ENCODE results near the gene QSOX2. TPM values are rescaled to one million over a fixed set of nuclear protein-coding genes. Genes with fewer than 3 reads are reported as not detected.

The QSOX2 gene
- total RNA-seq, 2 experiments from 2014 or later = 50.0 to 57.5 TPM

DNA sequence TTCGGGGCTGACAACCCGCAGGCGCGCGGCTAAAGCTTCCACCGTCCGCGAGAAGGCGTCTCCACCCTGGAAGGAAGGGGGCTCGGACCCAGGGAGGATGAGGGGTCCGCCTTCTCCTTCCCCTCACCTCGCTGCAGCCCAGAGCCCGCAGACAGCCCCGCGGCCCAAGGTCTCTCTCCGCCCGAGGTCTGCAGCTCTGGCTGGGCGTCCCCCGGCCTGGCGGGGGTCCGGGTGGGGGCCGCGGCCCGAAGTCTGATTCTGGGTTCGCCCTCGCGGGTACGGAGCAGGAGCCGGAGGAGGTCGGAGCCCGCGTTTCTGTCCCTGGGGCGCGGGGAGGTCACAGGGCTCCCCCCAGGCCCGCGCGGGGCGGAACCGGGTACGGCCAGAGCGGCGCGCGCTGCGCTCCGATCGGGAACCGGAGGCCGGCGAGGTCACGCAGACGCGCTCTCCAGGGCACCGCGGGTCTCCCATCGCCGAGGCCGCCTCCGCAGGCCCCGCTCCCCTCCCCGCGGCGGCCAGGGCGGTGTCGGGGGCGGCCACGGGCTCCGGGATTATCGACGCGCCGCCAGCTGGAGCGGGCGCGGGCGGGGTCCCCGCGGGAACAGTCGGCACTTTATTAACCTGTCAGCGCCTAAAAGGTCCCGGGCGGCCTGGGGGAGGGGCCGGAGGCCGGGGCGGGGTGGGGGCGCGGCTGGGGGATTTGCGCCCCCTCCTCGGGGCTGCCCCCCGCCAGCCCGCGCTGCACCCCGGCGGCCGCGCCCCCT is 52.3 kb downstream of the QSOX2 start:
- no peaks in the 10 kb centered on the region for H3K9me3 ChIP-seq (ENCODE audit: low read length)
- H3K36me3 ChIP-seq (ENCODE audit: insufficient read depth, low read length) = no peaks in the 10 kb centered on the region
- H3K4me3 ChIP-seq (ENCODE audit: low read depth, low read length, poor library complexity, severe bottlenecking) = no peak overlapping the region
- no peak for TF ChIP-seq EZH2phosphoT487 (IDR thresholded peaks at IDR 0.05; ENCODE audit: borderline replicate concordance, low read depth, low read length)
- TF ChIP-seq, protein P1, sequence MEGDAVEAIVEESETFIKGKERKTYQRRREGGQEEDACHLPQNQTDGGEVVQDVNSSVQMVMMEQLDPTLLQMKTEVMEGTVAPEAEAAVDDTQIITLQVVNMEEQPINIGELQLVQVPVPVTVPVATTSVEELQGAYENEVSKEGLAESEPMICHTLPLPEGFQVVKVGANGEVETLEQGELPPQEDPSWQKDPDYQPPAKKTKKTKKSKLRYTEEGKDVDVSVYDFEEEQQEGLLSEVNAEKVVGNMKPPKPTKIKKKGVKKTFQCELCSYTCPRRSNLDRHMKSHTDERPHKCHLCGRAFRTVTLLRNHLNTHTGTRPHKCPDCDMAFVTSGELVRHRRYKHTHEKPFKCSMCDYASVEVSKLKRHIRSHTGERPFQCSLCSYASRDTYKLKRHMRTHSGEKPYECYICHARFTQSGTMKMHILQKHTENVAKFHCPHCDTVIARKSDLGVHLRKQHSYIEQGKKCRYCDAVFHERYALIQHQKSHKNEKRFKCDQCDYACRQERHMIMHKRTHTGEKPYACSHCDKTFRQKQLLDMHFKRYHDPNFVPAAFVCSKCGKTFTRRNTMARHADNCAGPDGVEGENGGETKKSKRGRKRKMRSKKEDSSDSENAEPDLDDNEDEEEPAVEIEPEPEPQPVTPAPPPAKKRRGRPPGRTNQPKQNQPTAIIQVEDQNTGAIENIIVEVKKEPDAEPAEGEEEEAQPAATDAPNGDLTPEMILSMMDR (conservative IDR thresholded peaks at IDR 0.05; ENCODE audit: low read length) = no peak
- no peak for DNase-seq (ENCODE audit: low spot score)
- no peak overlapping the region for H2AFZ ChIP-seq (ENCODE audit: low read length)
- no TSS peak for BruUV-seq (replicated peaks)
- intact Hi-C loops (cut with micrococcal nuclease; ENCODE audit: unreplicated experiment) = no loop called here
- CTCF ChIA-PET (ENCODE audit: unreplicated experiment) = no interaction called here
- peaks cover 19% of the 10 kb centered on the region for H3K4me1 ChIP-seq (ENCODE audit: insufficient read depth, low read length, poor library complexity, severe bottlenecking)
- no peaks in the 10 kb centered on the region for H3K79me2 ChIP-seq (ENCODE audit: insufficient read depth, low read depth, low read length)
- H4K20me1 ChIP-seq (ENCODE audit: insufficient read depth, low read length) = no peaks in the 10 kb centered on the region
- H3K4me2 ChIP-seq (ENCODE audit: low read length) = no peak overlapping the region
- H3K27ac ChIP-seq (ENCODE audit: low read depth, low read length, poor library complexity, severe bottlenecking) = no peak overlapping the region
- no peaks in the 10 kb centered on the region for H3K9me2 ChIP-seq (ENCODE audit: insufficient read depth, low read length)
- POLR2A ChIA-PET = no interaction called here

DNA sequence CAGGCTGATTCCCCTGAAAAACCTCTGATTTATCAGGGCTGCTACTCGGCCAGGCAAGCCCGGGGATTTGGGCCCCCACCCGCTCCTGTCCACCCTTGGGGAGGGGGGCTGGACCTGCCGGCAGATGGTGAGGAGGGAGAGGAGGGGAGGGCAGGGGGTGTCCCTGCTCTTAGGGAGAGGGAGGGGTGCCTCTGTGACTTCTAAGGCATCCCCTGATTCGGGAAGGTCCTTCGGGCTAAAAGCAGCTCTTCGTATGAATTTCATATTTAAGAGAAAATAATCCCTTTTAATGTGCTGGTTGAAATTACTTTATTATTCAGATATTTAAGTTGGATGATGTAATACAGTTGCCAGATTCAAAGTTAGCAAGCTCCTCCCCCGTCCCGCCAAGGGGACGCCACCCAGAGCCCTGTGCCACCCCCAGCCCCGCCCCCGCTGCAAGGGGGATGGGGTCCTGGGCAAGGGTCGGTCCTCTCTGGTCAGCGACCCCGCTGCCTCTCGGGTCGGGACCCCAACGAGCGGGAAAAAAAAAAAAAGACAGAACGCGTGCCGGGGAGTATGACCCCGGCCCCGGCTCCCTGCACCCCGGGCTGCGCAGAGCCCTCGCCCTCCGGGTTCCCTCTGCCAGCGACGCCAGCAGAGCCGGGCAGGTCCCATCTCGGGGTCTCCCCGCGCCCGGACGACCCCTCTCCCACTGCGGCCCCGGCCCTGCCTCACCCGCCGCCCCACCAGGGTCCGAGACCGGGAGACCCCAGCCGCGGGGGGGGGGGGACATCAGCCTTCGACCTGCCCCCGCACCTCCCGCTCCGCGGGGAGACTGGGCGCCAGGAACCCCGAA is 53.1 kb downstream of the QSOX2 start:
- ChIA-PET CTCF (ENCODE audit: unreplicated experiment) (no interaction called here), POLR2A (no interaction called here)
- no TSS peak for BruUV-seq (replicated peaks)
- H3K4me1 ChIP-seq (ENCODE audit: insufficient read depth, low read length, poor library complexity, severe bottlenecking) = peaks cover 19% of the 10 kb centered on the region
- no peaks in the 10 kb centered on the region for H4K20me1 ChIP-seq (ENCODE audit: insufficient read depth, low read length)
- H3K79me2 ChIP-seq (ENCODE audit: insufficient read depth, low read depth, low read length) = no peaks in the 10 kb centered on the region
- H3K9me3 ChIP-seq (ENCODE audit: low read length) = no peaks in the 10 kb centered on the region
- no peak overlapping the region for H3K4me3 ChIP-seq (ENCODE audit: low read depth, low read length, poor library complexity, severe bottlenecking)
- DNase-seq (ENCODE audit: low spot score) = no peak
- no peaks in the 10 kb centered on the region for H3K36me3 ChIP-seq (ENCODE audit: insufficient read depth, low read length)
- H2AFZ ChIP-seq (ENCODE audit: low read length) = no peak overlapping the region
- intact Hi-C loops (cut with micrococcal nuclease; ENCODE audit: unreplicated experiment) = no loop called here
- no peak overlapping the region for H3K4me2 ChIP-seq (ENCODE audit: low read length)
- TF ChIP-seq, protein P1 (conservative IDR thresholded peaks at IDR 0.05; ENCODE audit: low read length) = no peak
- TF ChIP-seq EZH2phosphoT487 (IDR thresholded peaks at IDR 0.05; ENCODE audit: borderline replicate concordance, low read depth, low read length) = no peak
- H3K9me2 ChIP-seq (ENCODE audit: insufficient read depth, low read length) = no peaks in the 10 kb centered on the region
- no peak overlapping the region for H3K27ac ChIP-seq (ENCODE audit: low read depth, low read length, poor library complexity, severe bottlenecking)

DNA sequence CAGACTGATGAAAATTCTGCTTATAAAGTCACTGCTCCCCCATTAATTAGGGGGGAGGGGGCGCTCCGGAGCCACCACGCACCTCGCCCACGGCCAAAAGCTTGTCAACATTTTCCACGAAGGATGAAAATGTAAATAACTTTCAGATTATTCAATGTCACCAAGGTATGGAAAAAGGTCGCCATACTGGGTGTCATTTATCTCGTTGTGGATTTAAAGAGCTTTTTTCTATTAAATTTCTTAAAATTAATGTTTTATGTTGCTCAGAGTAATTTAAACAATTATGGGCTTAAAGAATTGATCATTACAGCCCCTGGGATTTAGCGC is 53.7 kb downstream of the QSOX2 start:
- H2AFZ ChIP-seq (ENCODE audit: low read length) = no peak overlapping the region
- H4K20me1 ChIP-seq (ENCODE audit: insufficient read depth, low read length) = no peaks in the 10 kb centered on the region
- no peak overlapping the region for H3K4me3 ChIP-seq (ENCODE audit: low read depth, low read length, poor library complexity, severe bottlenecking)
- no peaks in the 10 kb centered on the region for H3K79me2 ChIP-seq (ENCODE audit: insufficient read depth, low read depth, low read length)
- no peaks in the 10 kb centered on the region for H3K36me3 ChIP-seq (ENCODE audit: insufficient read depth, low read length)
- H3K4me1 ChIP-seq (ENCODE audit: insufficient read depth, low read length, poor library complexity, severe bottlenecking) = peaks cover 13% of the 10 kb centered on the region
- no peak for TF ChIP-seq EZH2phosphoT487 (IDR thresholded peaks at IDR 0.05; ENCODE audit: borderline replicate concordance, low read depth, low read length)
- TF ChIP-seq, protein P1 (conservative IDR thresholded peaks at IDR 0.05; ENCODE audit: low read length) = 0 out of 2 replicates have a peak, but pooled peaks have one; percentile 14
- no TSS peak for BruUV-seq (replicated peaks)
- H3K4me2 ChIP-seq (ENCODE audit: low read length) = no peak overlapping the region
- CTCF ChIA-PET (ENCODE audit: unreplicated experiment) = no interaction called here
- intact Hi-C loops (cut with micrococcal nuclease; ENCODE audit: unreplicated experiment) = no loop called here
- no peak overlapping the region for H3K27ac ChIP-seq (ENCODE audit: low read depth, low read length, poor library complexity, severe bottlenecking)
- H3K9me2 ChIP-seq (ENCODE audit: insufficient read depth, low read length) = no peaks in the 10 kb centered on the region
- DNase-seq (ENCODE audit: low spot score) = no peak
- POLR2A ChIA-PET = no interaction called here
- no peaks in the 10 kb centered on the region for H3K9me3 ChIP-seq (ENCODE audit: low read length)
